NK-92 (cell line): Measurements from ENCODE around the gene ORMDL3.
"Not testable (repeated sequence)": the region's sequence is repeated elsewhere in the genome, so short reads cannot be mapped to it uniquely, and the experiment has no call there.

Source experiments
- DNase-seq: peaks from one replicate; lab custom pipeline; 2025; ENCODE audit not compliant: unreplicated experiment; lab: John Stamatoyannopoulos, UW

Gene ORMDL3

GRCh38 chr17:39925282-39926134, 1.9 kb downstream of the ORMDL3 start:
- DNase-seq, result no peak

GRCh38 chr17:39924691-39925055, 2.7 kb downstream of the ORMDL3 start:
- no peak for DNase-seq

- no peak for DNase-seq
Measured at GRCh38 chr17:39923836-39924690, 3.3 kb downstream of the ORMDL3 start.

GRCh38 chr17:39923230-39923629, 4.2 kb downstream of the ORMDL3 start:
- no peak for DNase-seq

- DNase-seq, result no peak
Measured at GRCh38 chr17:39922006-39922405, 5.4 kb downstream of the ORMDL3 start.

GRCh38 chr17:39921323-39921722, 6.1 kb downstream of the ORMDL3 start:
- DNase-seq, result no peak

- no peak for DNase-seq
Measured at GRCh38 chr17:39920218-39921210, 6.9 kb downstream of the ORMDL3 start.

GRCh38 chr17:39919087-39919683, 8.2 kb downstream of the ORMDL3 start:
- DNase-seq, result no peak

GRCh38 chr17:39916918-39917317, 10.5 kb downstream of the ORMDL3 start:
- DNase-seq, result no peak

- DNase-seq, result no peak
Measured at GRCh38 chr17:39915559-39915958, 11.8 kb downstream of the ORMDL3 start.

GRCh38 chr17:39913989-39914388, 13.4 kb downstream of the ORMDL3 start:
- no peak for DNase-seq

GRCh38 chr17:39908789-39909352, 18.5 kb downstream of the ORMDL3 start:
- DNase-seq, result no peak

GRCh38 chr17:39904990-39905288, 22.5 kb downstream of the ORMDL3 start:
- DNase-seq, result no peak

- no peak for DNase-seq
Measured at GRCh38 chr17:39903158-39903884, 24.1 kb downstream of the ORMDL3 start.

- DNase-seq, result not testable (repeated sequence)
Measured at GRCh38 chr17:39902027-39902426, 25.4 kb downstream of the ORMDL3 start.

GRCh38 chr17:39899215-39899614, 28.2 kb downstream of the ORMDL3 start:
- no peak for DNase-seq

GRCh38 chr17:39898088-39898487, 29.3 kb downstream of the ORMDL3 start:
- no peak for DNase-seq

GRCh38 chr17:39894681-39895376, 32.6 kb downstream of the ORMDL3 start:
- DNase-seq, result no peak

GRCh38 chr17:39889200-39889599, 38.2 kb downstream of the ORMDL3 start:
- no peak for DNase-seq
